Astrocyte of the hippocampus (primary cell): ENCODE data around the gene MACC1.
A peak's percentile ranks its signal among the peaks of the same experiment; 100 is the strongest.

ENCODE experiments used
- DNase-seq: peaks from one replicate; pipeline ENCODE4 v3.0.0; 2011; ENCODE audit warnings: low read depth, low spot score

MACC1 gene

DNA sequence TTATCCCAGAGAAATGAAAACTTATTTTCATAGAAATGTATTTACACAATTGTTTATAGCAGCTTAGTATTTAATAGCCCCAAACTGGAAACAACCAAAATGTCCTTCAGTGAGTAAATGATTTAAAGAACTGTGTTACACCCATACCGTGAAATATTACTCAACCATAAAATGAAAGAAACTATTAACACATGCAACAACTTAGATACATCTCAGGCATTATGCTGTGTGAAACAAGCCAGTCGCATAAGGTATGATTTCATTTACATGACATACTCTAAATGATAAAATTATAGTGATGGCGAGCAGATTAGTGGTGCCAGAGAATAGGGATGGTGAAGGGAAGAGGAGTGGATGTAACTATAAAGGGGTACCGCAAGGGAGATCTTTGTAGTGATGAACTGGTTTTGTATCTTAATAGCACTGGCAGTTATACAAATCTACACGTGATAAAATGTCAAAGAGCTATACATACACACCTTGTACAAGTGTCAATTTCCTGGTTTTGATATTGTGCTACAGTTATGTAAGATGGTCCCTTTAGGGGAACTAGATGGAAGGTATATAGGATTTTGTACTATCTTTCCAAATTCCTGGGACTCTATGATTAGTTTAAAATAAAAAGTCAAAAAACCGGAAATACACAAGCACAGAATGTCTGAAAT is 40.5 kb downstream of the MACC1 start:
- no peak for DNase-seq

DNA sequence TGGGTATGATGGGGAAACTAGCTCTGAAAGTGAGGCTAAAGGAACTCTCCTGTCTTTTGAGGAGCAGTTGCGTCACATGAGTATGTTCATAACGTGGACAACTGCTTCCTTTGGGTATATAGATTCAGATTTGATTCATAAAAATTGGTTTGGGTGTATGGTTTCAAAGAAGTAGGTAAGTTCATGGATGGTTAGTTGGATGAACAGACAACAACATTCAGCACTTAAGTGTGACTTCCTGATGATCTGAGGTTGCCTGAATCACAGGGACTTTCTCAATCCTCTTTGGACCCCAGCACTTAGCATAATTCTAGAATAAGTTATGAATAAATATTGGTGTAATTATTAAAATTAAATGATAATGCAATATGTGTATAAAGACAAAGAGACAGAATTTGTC is 43.4 kb downstream of the MACC1 start:
- no peak for DNase-seq

DNA sequence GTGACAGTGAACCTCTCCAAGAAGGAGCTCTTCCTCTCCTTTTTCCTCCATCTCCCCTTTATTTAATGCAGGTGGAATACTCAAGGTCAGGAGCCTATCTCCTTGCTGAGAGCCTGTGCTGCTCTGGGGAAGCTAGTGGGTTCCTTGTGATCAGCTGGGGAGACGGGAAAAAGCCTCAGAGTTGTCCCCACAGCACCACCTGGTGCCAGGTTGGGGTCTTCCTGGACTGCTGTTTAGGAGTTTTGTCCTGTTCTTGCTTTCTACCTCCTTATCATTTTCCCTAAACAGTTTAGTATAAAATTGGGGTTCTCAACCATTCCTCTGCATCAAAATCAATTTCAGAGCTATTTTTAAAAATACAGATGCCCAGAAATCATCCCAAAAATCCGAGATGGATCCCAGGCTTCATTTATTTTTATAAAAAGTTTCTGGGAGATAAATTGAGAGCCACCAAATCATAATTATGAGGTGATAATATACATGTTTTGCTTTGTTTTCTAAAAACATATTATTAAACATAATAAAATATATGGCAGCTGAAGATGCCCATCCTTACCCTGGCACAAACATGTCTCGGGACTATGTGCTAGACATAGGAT is 44.3 kb downstream of the MACC1 start:
- DNase-seq: peak; percentile 84

DNA sequence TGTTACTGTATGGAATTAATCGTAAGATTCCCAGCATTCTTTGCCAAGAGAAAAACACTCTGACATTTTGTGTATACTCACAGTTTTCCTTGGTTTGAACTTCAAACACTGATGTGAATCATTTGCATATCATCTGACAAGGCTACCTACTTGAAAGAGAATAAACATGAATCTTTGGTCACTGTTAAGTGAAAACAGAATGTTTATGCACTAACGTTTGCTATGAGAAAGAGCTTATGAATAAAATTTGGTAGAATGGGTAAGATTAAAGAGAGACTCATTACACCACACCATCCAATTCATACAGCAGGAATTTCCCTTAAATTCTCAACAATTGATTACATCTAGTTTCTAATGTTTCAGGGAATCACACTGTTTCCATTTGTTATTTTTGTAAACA is 46.6 kb downstream of the MACC1 start:
- peak; percentile 41 for DNase-seq

DNA sequence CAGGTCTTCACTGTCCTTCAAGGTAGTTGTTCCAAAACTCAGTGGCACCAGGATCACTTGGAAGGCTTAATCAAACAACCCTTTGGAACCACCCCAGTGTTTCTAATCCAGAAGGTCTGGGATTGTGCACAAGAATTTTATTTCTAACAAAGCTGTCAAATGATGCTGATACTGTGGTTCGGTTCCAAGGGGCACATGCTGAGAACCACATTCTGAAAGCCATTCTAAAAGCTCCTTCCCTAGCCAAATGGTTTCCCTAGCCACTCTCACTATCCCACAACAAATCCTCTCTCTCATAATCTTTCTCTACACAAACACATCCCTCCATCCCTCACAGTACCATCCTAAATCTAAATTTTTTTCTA is 52.1 kb downstream of the MACC1 start:
- peak; percentile 35 for DNase-seq

DNA sequence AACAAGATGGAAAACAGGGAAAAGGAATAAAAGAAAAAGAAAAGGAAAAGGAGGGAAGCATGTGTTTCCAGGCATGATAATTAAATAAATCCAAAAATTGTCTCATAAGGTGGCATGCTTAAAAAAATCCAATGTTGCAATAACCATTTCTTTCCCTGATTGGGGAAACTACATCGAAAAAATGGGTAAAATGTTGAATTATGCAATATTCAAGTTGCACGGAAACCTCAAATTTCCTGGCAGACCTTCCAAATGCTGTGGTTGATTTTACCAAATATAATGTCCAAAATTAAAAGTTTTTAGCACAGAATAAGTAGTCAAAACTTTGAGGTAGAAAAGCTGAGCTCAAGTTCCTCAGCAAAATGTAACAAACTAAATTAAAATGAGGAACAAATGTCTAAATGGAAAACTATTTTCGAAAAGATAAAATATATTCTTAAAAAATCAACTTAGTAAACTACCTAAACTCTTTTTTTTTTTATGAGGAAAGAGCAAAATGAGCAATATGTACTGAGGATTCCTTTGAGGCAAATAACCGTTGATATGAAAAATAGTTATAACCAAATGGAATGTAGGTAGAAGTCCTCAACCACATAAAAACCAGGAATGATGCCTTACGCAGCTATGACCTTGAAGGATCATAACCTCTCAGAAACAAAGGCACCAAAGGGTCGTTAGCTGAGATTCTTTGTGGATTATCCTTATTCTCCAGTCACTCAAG is 52.6 kb downstream of the MACC1 start:
- DNase-seq: no peak

DNA sequence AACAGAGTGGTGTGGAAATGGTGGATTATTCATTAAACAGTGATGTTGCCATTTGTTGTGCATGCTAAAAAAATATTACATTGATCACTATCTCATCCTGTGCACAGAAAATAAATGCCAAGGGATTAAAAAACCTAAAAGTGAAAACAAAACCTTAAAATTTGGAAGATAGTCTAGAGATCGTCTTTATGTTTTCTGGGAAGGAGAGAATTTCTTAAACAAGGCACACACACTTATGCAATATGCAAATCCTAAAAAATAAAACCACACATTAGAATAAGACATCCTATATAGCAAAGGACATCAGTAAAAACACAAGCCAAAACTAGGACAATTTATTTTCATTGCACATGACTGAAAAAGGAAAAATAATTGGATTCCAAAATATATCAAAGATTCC is 54.5 kb downstream of the MACC1 start:
- no peak for DNase-seq

DNA sequence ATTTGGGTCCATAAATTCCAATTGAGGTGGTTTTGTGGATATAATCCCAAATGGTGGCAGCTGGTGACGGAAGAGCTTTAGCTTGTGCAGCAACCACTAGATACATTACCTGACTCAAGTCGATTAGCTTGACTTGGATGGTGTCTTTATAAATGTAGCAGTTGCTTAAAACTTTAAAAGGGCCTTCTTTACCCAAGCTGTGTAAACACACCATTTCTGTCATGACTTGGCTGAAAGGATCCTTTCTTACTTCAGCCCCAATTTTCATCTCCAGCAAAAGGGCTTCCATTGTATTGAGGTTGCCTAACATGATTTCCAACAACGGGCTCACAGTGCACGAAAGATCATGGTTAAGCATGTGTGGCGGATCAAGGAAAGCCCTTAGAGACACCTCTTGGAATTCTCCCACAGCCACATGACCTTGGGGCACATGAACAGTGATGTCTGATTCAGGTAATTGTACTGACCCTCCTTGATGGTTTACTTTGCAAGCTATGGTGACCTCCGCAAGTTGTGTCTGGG is 57.9 kb downstream of the MACC1 start:
- no peak for DNase-seq

DNA sequence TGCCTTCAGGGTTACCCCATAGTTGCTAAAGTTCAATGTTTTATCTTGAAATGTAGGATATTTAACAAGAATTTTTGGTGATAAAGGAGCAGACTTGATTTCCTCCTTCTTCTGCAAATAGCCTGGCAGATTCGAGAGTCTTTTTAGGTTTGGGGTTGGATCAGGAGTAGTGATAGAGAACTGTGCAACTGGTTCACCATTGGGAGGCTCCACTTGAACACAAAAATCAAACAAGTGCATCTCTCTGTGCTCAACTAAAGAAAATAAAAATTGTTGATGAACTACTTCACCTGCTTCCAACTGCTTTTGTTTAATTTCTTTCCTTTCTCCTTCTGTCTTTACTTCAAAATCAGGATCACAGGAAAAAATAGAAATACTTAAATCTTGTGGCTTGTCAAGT is 58.5 kb downstream of the MACC1 start:
- DNase-seq: no peak

DNA sequence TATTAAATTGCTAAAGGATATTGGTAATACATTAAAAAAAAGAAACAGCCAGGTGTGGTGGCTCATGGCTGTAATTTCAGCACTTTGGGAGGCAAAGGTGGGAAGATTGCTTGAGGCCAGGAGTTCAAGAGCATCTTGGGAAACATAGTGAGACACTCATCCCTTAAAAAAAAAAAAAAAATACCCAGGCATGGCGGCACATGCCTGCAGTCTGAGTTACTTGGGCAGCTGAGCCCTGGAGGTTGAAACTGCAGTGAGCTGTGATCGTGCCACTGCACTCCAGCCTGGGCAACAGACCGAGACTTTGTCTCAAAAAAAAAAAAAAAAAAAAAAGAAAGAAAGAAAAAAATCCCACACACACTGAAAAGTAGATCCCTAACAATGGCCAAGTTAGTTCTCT is 59.7 kb downstream of the MACC1 start:
- DNase-seq: no peak

DNA sequence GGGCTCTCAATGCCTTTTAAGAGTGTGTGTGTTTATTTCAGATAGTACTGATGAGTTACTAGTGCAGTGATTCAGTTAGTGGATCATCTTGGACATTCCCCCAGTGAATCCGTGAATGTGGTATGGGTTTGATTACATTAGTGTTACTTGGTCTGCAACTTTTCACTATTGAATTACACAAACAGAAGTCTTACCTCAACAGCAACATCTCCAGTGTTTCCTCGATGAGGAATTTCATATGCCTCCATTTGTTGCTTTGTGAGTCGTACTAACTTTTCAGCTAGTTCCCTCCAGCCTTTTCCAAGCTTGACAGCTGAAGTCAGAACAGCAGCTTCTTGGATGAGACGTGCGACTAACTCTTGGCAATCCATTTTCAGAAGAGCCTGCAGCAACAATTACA is 63.2 kb downstream of the MACC1 start:
- DNase-seq: no peak

DNA sequence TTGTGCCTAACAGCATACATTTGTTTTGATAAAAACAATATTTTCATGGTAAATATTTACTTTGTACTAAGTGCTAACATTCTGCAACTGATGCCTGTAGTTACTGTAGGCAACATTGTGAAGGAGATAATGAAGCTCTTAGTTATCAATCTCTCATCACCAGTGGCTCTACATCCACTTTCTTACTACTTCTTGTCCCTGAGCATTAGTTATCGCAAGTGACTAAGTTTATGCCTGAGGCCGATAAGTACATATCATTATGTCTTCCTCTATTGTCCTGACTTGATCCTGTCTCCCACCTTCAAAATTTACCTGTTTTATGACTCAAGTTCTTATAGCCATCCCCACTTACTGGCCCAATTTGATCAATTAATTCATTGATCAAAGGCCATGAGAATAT is 63.6 kb downstream of the MACC1 start:
- DNase-seq: no peak

DNA sequence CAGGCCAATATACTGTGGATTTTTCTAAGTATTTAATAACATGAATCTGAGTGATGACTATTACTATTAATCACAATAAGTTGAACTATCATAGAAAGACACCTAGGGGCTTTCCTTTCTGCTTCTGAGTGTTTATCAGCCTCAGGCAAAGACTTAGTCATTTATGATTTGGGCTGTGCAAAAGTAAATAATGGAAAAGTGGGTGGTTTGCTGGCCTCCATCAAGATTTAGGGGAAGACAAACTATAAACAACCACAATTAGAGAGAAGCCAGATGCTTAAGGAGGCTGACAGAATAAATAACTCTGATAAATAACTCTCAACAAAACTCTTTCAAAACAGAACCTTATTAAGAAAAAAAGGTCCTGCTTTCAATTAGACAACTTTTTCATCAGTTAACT is 64.7 kb downstream of the MACC1 start:
- DNase-seq: no peak

DNA sequence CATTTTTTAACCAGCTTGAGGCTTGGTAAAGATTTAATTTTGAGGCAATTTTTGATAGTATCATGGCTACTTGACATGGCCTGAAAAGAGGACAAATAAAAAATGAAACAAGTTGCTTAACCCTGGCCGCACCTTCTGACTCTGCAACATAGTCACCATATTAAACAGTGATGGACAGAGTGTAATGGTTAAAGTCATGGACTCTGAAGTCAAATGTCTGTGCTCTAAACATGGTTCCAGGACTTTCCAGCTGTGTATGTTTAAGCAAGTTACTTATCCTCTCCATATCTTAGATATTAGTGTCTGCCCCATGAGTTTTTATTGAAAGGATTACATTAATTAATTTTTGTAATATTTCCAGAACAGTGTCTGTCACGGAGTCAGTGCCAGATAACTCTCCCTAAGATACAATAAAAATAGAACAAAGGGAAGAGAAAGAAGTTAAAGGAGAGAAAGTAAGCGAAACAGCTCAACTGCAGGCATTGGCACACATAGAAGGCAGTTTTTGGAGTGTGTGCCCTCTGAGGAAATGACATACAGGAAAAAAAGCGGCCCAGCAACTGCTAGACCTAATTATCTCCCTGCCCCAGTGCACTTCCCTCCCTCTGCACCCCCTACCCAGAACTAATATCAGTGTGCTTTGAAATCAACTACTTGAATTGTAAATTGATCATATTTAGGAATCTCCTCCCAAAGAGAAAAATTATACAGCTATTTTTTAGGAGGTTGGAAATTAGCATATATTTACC is 65.3 kb downstream of the MACC1 start:
- DNase-seq: no peak

DNA sequence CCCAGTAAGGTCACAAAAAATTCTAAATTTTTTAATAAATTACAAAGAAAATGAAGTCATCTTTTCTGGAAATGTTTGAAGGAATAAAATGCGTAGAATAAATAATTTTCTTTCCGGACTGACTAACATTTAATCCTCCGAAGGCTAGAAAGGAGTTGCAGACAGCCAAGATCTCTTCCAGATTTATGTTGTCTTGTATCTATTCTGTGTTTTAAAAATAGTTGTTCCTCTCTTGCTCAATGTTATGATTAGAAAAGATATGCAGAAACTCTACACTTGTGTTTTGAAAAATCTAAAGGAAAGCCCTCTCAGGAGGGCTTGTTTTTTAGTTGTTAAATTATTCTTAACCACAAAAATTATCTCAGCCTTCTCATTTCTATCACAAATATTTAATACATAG is 70.7 kb downstream of the MACC1 start:
- no peak for DNase-seq

DNA sequence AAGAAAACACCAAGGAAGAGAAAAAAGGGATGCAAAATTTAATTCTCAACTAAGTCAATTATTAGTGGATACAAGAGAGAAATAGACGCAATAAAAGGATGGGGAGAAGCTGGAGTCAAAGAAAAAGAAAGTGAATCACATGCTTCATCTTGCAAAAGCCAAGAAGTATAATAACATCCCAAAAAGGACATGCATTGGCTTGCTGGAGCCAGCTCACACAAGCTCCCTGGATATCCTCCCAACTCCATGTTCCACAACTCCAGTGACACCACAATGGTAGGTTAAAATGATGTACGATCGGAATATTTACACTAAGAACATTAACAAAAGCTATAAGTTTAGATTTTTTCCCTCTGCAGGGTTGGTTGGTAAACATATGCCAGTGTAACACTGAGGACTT is 72.4 kb downstream of the MACC1 start:
- DNase-seq: no peak

DNA sequence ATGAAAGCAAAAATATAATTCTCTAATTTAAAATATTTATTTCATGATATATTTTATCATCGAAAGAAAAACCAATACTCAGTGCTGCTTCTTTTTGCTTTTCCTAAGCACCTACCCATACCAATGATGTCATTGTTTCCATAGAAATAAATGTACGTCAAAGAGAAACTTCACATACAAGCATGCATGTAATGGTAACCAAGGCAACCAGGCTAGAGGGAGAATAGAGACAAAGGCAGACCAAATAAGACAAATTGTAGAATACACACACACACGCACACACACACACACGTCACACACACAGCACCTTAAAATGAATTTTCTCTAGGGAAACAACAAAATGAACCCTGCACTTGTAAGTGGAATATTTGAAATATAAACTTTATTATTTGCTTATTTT is 75.5 kb downstream of the MACC1 start:
- DNase-seq: peak; percentile 48

DNA sequence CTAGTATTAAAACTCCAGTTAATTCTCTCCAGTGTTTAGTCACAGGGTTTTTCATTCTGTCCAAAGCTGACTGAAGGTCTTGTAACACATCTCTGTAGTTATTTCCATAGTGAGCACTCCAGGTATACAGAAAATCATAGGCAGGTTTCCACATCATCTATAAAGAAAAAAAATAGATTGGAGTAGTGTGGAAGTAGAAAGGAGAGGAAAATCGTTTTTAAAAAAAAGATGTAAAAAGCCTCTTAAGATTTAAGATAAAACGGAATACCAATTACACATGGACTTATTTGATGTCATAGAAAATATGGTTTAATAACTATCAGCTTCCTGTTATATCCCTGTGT is 76.2 kb downstream of the MACC1 start:
- no peak for DNase-seq

DNA sequence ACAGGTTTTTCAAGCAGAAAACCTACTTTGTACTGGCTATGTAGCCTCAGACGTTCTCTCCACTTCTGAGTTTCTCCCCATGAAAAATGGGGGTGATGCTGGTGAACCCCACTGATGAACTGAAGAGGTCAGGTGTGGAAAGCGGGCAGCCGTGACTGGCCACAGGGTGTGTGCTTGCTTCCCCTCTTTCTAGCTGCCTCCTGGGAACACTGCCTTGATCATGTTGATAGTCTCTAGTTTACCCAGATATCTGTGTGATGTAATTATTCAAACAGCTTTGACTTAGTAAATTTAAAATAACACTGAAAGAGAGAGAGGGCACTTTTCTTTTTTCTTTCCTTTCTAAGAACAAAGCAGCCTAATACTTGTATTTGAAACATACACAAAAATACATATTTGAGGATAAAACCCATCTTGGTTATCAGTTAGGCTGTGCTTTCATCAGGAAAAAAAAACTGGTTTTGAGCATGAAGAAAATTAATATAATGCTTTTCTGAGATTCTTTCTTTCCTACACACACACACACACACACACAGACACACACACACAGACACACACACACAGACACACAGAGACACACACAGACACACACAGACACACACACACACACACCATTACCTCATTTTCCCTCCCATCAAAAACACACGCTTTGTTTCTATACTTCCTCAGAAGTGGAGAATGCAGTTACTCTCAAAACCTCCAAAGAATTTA is 76.7 kb downstream of the MACC1 start:
- peak; percentile 22 for DNase-seq

DNA sequence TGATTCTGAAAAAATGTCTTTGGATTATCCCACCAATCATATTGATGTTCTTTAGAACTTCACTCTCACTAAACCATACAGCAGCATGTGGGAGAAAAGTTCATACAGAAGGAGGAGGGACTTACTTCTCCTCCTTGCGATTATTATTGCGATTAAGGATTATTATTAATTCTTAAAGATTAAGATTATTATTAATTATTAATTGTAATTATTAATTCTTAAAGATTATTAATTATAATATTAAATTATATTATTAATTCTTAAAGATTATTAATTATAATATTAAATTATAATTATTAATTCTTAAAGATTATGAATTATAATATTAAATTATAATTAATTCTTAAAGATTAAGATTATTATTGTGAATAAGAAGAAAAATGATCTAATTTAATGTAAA is 80.5 kb downstream of the MACC1 start:
- DNase-seq: no peak

DNA sequence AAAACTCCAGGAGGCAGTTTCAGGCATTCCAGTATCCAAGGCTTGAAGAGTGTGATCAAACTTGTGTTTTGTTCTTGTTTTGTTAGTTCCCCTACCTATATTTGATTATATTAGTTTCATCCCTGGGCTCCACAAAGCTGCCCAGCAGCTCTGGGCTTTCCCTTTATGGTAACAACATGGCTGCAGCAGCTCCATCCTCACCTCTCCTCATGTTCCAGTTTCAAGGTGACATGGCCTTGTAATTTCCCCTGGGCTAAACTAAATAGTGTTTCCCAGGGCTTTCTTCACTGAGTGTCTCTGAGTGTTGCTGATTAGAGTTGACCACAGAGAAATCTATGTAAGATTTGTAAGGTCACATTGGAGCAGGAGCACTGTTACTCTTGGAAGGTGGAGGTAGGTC is 83.4 kb downstream of the MACC1 start:
- DNase-seq: no peak

DNA sequence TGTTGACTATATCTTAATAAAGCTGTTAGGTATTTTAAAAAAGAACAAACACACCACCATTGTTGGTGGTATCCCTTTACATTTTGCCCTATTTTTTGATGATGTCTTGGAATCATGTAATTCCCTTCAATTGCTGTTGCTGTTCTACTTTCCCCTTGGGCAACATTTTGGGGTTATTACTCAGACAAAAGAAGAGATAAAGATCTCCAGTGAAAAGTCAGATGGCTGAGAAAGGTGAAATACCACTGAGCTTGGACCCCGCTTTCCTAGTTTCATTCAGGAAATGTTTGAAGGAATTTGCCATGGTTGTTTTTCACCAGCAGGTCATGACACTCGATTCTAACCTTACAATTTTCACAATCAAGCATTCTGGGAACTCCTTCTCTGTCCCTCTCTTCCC is 84.6 kb downstream of the MACC1 start:
- DNase-seq: no peak
